Body of pancreas (tissue), 4 donors: ENCODE measurements around the gene PNKP. TPM values are rescaled to one million over a fixed set of nuclear protein-coding genes. Genes with fewer than 3 reads are reported as not detected.

ENCODE experiments used
- ATAC-seq: fragments of 150-250 bp; one replicate; pipeline ENCODE4 v1.9.1; 2016
- DNase-seq, 4 donors: peaks; one replicate each; pipeline ENCODE4 v3.0.0-alpha.2; 2019
- H3K27ac ChIP-seq, 4 donors: fragments of 200-600 bp; sonication (generic); 1 replicate in 3 of 4; 2 replicates in 1 of 4; pipeline versions ENCODE4 v1.5.1 to v1.6.1; 2016 to 2019; ENCODE audit warnings: mild to moderate bottlenecking in 1 of 4, mixed read lengths in 1 of 4, moderate library complexity in 1 of 4
- H3K27me3 ChIP-seq, 2 donors: fragments of 200-600 bp; sonication (generic); one replicate each; pipeline ENCODE4 v1.6.0; 2016; ENCODE audit warnings: mild to moderate bottlenecking in 1 of 2
- H3K36me3 ChIP-seq, 2 donors: fragments of 200-600 bp; sonication (generic); replicated peaks in 1 of 2; 2 replicates each; pipeline ENCODE4 v1.5.1; 2016; ENCODE audit warnings: low read depth in 2 of 2; ENCODE audit not compliant: insufficient read depth in 1 of 2
- H3K4me1 ChIP-seq: fragments of 200-600 bp; sonication (generic); one replicate; pipeline ENCODE4 v1.6.0; 2016
- H3K4me3 ChIP-seq, 2 donors: fragments of 200-600 bp; sonication (generic); 1 replicate in 1 of 2; 2 replicates in 1 of 2; pipeline ENCODE4 v1.5.1; 2016 to 2019
- H3K9me3 ChIP-seq, 3 donors: fragments of 200-600 bp; sonication (generic); 1 replicate in 2 of 3; 2 replicates in 1 of 3; pipeline ENCODE4 v1.5.1; 2016
- POLR2A ChIP-seq, 3 donors: fragments of 450-650 bp; IDR thresholded peaks; one replicate each; pipeline ENCODE4 v1.6.1; 2016; ENCODE audit warnings: antibody characterized with exemption in 3 of 3, mild to moderate bottlenecking in 2 of 3
- WGBS, 2 donors: methylation state at CpG; one replicate each; pipeline ENCODE4 v1.1.5; 2017; 5-methylcytosine and 5-hydroxymethylcytosine counted together
- intact Hi-C: fragments of 100-400 bp; cut with DNase I; formaldehyde crosslinking; loops from one replicate; pipeline ENCODE4 v1.15.1; 2023
- total RNA-seq, 2 donors: library from RNA; depleted of rRNA; stranded (reverse); fragments of >200 nt; gene quantifications; one replicate each; pipeline ENCODE4 v1.1.0, GENCODE V29; 2016
- TF ChIP-seq, protein P1 (sequence below), 7 experiments: fragments of 450-650 bp in 4 of 7; fragments of 200-600 bp in 3 of 7; sonication (generic) in 3 of 7; IDR thresholded peaks; one replicate each; pipeline ENCODE4 v1.5.1; 2016 to 2019; ENCODE audit warnings: antibody characterized with exemption in 7 of 7

Gene PNKP
- total RNA-seq, 2 donors from 2014 or later: 59.7 to 122 TPM

DNA sequence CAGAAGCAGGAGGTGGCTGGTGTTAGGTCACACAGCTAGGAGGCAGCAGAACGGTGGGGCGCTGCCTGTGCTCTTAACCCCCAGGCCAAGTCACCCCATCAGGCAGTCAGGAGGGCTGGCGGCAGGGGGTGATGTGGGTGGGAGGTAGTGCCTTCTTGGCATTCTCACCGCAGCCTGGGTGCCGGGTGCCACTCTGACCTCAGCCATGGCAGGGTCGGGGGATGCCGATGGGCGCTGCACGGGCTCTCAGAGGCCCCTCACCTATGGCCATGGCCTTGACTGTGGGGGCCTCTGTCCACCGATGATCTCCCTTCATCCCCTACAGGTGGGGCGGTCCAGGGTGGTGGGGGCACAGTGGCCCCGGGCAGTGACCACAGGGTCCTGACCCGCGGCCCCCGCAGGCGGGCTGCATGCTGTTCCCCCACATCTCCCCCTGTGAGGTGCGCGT is 10.8 kb downstream of the PNKP start:
- DNase-seq (no peak), ATAC-seq (no peak)
- H3K9me3 ChIP-seq: no peaks in the 10 kb centered on the region
- H3K4me3 ChIP-seq: no peak overlapping the region
- intact Hi-C loops: no loop called here
- H3K36me3 ChIP-seq: peaks cover 13 to 20% of the 10 kb centered on the region in 2 donors
- H3K27me3 ChIP-seq: no peaks in the 10 kb centered on the region
- TF ChIP-seq, protein P1, sequence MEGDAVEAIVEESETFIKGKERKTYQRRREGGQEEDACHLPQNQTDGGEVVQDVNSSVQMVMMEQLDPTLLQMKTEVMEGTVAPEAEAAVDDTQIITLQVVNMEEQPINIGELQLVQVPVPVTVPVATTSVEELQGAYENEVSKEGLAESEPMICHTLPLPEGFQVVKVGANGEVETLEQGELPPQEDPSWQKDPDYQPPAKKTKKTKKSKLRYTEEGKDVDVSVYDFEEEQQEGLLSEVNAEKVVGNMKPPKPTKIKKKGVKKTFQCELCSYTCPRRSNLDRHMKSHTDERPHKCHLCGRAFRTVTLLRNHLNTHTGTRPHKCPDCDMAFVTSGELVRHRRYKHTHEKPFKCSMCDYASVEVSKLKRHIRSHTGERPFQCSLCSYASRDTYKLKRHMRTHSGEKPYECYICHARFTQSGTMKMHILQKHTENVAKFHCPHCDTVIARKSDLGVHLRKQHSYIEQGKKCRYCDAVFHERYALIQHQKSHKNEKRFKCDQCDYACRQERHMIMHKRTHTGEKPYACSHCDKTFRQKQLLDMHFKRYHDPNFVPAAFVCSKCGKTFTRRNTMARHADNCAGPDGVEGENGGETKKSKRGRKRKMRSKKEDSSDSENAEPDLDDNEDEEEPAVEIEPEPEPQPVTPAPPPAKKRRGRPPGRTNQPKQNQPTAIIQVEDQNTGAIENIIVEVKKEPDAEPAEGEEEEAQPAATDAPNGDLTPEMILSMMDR (IDR thresholded peaks at IDR 0.05): no peak
- no peak for TF ChIP-seq POLR2A (IDR thresholded peaks at IDR 0.05)
- 86 to 100% methylated on average over 5 to 15 of the region's 18 CpGs for WGBS, 2 donors
- peaks cover 28% of the 10 kb centered on the region for H3K4me1 ChIP-seq
- H3K27ac ChIP-seq: no peak overlapping the region

DNA sequence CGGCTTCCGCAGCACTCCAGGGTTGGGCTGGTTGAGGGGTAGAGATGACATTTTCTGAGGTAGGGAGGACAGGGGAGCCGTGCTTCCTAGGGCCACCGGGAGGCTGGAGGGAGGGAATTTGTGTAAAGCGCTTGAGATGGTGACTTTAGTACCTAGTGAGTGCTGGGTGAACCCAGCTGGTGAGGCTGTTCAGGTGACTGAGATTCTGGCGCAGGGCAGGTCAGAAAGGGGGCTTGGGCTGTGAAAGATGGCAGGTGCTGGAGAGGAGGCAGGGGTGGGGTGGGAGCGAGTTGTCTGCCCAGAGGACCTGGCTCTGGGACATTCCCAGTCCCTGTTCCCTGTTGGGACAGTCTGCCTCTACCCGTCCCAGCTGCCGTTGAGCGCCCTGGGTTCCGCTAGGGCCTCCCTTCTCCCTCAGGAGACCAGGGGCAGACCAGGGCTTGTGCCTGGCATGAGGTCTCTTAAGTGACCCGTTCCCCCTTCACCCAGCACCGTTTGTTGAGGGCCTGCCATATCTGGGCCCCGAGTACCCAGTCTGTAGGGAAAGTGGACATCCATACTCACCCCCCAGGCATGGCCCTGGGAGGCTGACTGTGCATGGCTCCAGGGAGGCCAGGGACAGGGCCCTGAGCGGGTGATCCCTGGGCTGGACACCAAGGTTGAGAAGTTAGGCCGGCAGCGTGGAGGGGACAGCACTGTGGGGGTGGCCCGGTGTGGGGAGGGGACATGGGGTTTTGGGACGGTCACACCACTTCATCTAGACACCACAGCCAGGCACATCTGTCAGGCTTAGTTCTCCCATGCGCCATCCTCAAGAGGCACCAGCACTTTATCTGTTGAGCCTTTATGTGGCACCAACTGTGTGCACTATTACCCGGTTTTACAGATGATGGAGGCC is 11.5 kb downstream of the PNKP start:
- Histone ChIP-seq H3K27me3 (no peaks in the 10 kb centered on the region), H3K27ac (peak overlapping the region in 1 of 4 donors; percentile 8), H3K4me1 (peaks cover 28% of the 10 kb centered on the region), H3K9me3 (no peaks in the 10 kb centered on the region), H3K4me3 (no peak overlapping the region), H3K36me3 (peaks cover 9 to 17% of the 10 kb centered on the region in 2 donors)
- intact Hi-C loops: no loop called here
- ATAC-seq (no peak), DNase-seq (peak in 1 of 4 donors; percentile 22)
- TF ChIP-seq, protein P1 (IDR thresholded peaks at IDR 0.05): no peak
- 80 to 82% methylated on average over 19 to 21 of the region's 21 CpGs for WGBS, 2 donors

DNA sequence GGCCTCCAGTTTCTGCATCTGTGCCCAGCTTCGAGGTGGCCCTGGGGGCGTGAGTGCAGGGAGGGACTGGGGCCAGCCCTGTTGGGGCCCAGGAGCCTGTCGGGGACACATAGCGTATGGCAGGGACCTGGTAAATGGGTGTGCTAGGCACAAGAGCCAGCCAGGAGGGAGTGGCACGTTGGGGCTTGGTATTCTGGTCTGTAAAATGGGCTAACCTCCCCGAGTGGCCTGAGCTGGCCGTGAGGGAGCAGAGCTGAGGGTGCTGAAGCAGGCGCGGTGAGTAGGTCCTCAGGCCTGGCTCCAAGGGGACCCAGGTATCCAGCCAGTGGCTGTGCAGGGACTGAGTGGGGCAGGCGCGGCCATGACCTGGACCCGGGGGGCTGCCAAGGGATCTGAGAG is 12.1 kb downstream of the PNKP start:
- Histone ChIP-seq H3K27ac (no peak overlapping the region), H3K4me1 (peaks cover 28% of the 10 kb centered on the region), H3K4me3 (no peak overlapping the region), H3K9me3 (no peaks in the 10 kb centered on the region), H3K27me3 (no peaks in the 10 kb centered on the region), H3K36me3 (peaks cover 9 to 11% of the 10 kb centered on the region in 2 donors)
- ATAC-seq (no peak), DNase-seq (peak in 1 of 4 donors; percentile 13)
- intact Hi-C loops: no loop called here
- TF ChIP-seq POLR2A (IDR thresholded peaks at IDR 0.05): no peak
- TF ChIP-seq, protein P1 (IDR thresholded peaks at IDR 0.05): no peak
- WGBS, 2 donors: 83 to 88% methylated on average over 7 to 12 of the region's 12 CpGs

DNA sequence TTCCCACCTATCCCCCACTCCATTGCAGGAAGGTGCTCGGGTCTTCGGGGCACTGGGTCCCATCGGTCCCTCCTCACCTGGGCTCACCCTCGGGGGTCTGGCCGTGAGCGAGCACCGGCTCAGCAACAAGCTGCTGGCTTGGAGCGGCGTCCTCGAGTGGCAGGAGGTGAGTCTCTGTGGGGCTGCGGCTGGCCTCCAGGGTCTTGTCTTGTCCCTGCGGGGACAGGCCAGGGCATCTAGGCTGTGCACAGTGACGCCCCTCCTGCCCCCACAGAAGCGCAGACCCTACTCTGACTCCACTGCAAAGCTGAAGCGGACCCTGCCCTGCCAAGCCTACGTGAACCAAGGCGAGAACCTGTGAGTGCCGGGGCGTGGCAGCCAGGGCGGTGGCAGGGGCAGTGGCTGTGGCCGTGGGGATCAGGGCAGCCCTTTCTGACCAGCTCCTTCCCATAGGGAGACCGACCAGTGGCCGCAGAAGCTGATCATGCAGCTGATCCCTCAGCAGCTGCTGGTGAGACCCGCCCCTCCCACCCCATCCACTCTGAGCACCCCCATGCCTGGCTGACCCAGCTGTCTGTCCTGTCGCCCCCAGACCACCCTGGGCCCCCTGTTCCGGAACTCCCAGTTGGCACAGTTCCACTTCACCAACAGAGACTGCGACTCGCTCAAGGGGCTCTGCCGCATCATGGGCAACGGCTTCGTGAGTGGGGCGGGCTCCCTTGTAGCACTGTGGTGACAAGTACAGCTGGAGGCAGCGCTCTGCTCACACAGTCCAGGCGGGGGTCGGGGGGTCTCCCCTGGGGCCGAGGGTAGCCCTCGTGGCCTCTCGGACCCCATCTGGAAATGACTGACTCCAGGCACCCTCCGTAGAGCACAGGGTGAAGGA is 12.8 kb downstream of the PNKP start:
- peak overlapping the region in 1 of 4 donors; percentile 5 for H3K27ac ChIP-seq
- DNase-seq: peak in 1 of 4 donors; percentile 18

More for the DNA sequence above, 12.8 kb downstream of the PNKP start:
- intact Hi-C loops: no loop called here
- TF ChIP-seq POLR2A (IDR thresholded peaks at IDR 0.05): no peak
- TF ChIP-seq, protein P1 (IDR thresholded peaks at IDR 0.05): no peak
- Histone ChIP-seq H3K36me3 (peaks cover 4 to 8% of the 10 kb centered on the region in 2 donors), H3K9me3 (no peaks in the 10 kb centered on the region), H3K27me3 (no peaks in the 10 kb centered on the region), H3K4me1 (peaks cover 34% of the 10 kb centered on the region), H3K4me3 (no peak overlapping the region)
- ATAC-seq: no peak
- WGBS, 2 donors: 82 to 83% methylated on average over 3 to 33 of the region's 39 CpGs
